ENCODE measurements around the gene CDH8.

- TF ChIP-seq POLR2A (IDR thresholded peaks at IDR 0.05; ENCODE audit: low read depth, low read length) (no peak), POLR2AphosphoS5 (IDR thresholded peaks at IDR 0.05; ENCODE audit: low read depth, low read length) (no peak), TAF1 (IDR thresholded peaks at IDR 0.05; ENCODE audit: low read depth, low read length) (no peak), SPI1 (IDR thresholded peaks at IDR 0.05; ENCODE audit: low read depth, low read length) (no peak), PAX5 (IDR thresholded peaks at IDR 0.05; ENCODE audit: insufficient read depth, low read length, severe bottlenecking) (no peak), POU2F2 (IDR thresholded peaks at IDR 0.05; ENCODE audit: low read depth, low read length) (no peak)
Observed at GRCh38 chr16:61818850-61819249, 217.4 kb downstream of the CDH8 start.
